Endodermal cell (in vitro differentiated cells): ENCODE results near the gene SUSD3. TPM values are rescaled to one million over a fixed set of nuclear protein-coding genes. Genes with fewer than 3 reads are reported as not detected.

ENCODE experiments used
- DNase-seq: peaks from one replicate; pipeline ENCODE4 v3.0.0-alpha.2; 2017
- H3K27ac ChIP-seq: 2 replicates; pipeline ENCODE4 v1.5.1; 2013; ENCODE audit warnings: mild to moderate bottlenecking, low read depth, low read length, moderate library complexity
- H3K27me3 ChIP-seq: 2 replicates; pipeline ENCODE4 v1.6.1; 2013; ENCODE audit warnings: mild to moderate bottlenecking, low read length, moderate library complexity; ENCODE audit not compliant: insufficient read depth, control insufficient read depth, poor library complexity, severe bottlenecking
- H3K36me3 ChIP-seq: 2 replicates; pipeline ENCODE4 v1.7.0; 2013; ENCODE audit warnings: mild to moderate bottlenecking, low read length, moderate library complexity; ENCODE audit not compliant: control insufficient read depth, insufficient read depth
- H3K4me1 ChIP-seq: one replicate; pipeline ENCODE4 v1.7.0; 2013; ENCODE audit warnings: low read length; ENCODE audit not compliant: control insufficient read depth, insufficient read depth
- H3K4me3 ChIP-seq: 2 replicates; pipeline ENCODE4 v1.5.1; 2013; ENCODE audit warnings: mild to moderate bottlenecking, low read length, moderate library complexity
- H3K9ac ChIP-seq: 2 replicates; pipeline ENCODE4 v1.6.1; 2013; ENCODE audit warnings: mild to moderate bottlenecking, low read length, moderate library complexity; ENCODE audit not compliant: poor library complexity, severe bottlenecking; ENCODE audit errors: extremely low read depth
- H3K9me3 ChIP-seq: 2 replicates; pipeline ENCODE4 v1.6.1; 2013; ENCODE audit warnings: mild to moderate bottlenecking, low read length, moderate library complexity; ENCODE audit not compliant: control insufficient read depth
- H3K27ac Mint-ChIP-seq: 2 replicates; pipeline ENCODE4 v1.8.0; 2020; ENCODE audit warnings: mixed read lengths
- H3K27me3 Mint-ChIP-seq: 2 replicates; pipeline ENCODE4 v1.8.0; 2021; ENCODE audit warnings: mild to moderate bottlenecking, mixed read lengths; ENCODE audit not compliant: insufficient read depth
- H3K36me3 Mint-ChIP-seq: 2 replicates; pipeline ENCODE4 v1.8.0; 2020; ENCODE audit warnings: low read depth, mixed read lengths
- H3K4me1 Mint-ChIP-seq: 2 replicates; pipeline ENCODE4 v1.8.0; 2020; ENCODE audit warnings: mixed read lengths
- H3K4me3 Mint-ChIP-seq: 2 replicates; pipeline ENCODE4 v1.8.0; 2020; ENCODE audit warnings: mild to moderate bottlenecking, moderate library complexity, mixed read lengths
- H3K9me3 Mint-ChIP-seq: 2 replicates; pipeline ENCODE4 v1.8.0; 2020; ENCODE audit warnings: mild to moderate bottlenecking, mixed read lengths
- WGBS, 2 experiments: methylation state at CpG; one replicate each; pipeline versions ENCODE4 v1.1.5 to v1.1.7; 2013; ENCODE audit warnings: missing lambda C conversion rate in 2 of 2, mixed read lengths in 1 of 2; ENCODE audit not compliant: insufficient coverage in 1 of 2, insufficient read length in 1 of 2; 5-methylcytosine and 5-hydroxymethylcytosine counted together
- total RNA-seq, 2 donors: library from RNA; stranded (reverse); fragmentation: NEBNext Ultra II Directional in 1 of 2; extraction: Animal tissue kit (Norgen Biotek cat#: 25700) in 1 of 2; gene quantifications; 2 replicates in 1 of 2; 3 replicates in 1 of 2; pipeline ENCODE4 v1.2.1, GENCODE V29; 2021
- TF ChIP-seq, protein P1 (sequence below): fragments of 200-600 bp; sonication (generic); conservative IDR thresholded peaks from 2 replicates; pipeline ENCODE4 v1.5.0; 2021; ENCODE audit warnings: antibody characterized with exemption, mild to moderate bottlenecking

Gene SUSD3
- total RNA-seq, 2 donors from 2014 or later = 5.1 to 5.9 TPM

DNA sequence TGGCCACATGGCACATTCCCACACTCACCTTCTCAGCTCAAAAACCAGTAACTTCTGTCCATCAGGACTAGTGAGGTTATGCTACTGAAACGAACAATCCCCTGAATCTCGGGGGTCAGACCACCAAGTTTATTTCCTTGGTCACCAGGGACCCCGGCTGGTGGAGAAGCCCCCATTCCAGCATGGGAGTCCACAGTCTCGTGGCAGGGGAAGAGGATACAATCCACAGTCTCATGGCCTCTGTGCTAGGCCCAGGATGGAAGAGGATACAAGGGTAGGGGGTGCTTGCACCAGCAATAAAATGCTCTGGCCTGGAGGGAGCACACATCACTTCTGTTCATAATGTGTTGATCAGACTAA, 30.1 kb downstream of the SUSD3 start:
- Mint-ChIP-seq H3K4me1 (no peaks in the 10 kb centered on the region), H3K27me3 (no peaks in the 10 kb centered on the region), H3K36me3 (peaks cover 11% of the 10 kb centered on the region), H3K27ac (no peak overlapping the region), H3K4me3 (no peak overlapping the region), H3K9me3 (peaks cover 7% of the 10 kb centered on the region)
- peaks cover 4% of the 10 kb centered on the region for H3K9me3 ChIP-seq
- no peaks in the 10 kb centered on the region for H3K4me1 ChIP-seq
- H3K4me3 ChIP-seq = no peak overlapping the region
- H3K27me3 ChIP-seq = no peaks in the 10 kb centered on the region
- TF ChIP-seq, protein P1, sequence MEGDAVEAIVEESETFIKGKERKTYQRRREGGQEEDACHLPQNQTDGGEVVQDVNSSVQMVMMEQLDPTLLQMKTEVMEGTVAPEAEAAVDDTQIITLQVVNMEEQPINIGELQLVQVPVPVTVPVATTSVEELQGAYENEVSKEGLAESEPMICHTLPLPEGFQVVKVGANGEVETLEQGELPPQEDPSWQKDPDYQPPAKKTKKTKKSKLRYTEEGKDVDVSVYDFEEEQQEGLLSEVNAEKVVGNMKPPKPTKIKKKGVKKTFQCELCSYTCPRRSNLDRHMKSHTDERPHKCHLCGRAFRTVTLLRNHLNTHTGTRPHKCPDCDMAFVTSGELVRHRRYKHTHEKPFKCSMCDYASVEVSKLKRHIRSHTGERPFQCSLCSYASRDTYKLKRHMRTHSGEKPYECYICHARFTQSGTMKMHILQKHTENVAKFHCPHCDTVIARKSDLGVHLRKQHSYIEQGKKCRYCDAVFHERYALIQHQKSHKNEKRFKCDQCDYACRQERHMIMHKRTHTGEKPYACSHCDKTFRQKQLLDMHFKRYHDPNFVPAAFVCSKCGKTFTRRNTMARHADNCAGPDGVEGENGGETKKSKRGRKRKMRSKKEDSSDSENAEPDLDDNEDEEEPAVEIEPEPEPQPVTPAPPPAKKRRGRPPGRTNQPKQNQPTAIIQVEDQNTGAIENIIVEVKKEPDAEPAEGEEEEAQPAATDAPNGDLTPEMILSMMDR = no peak
- no peak overlapping the region for H3K9ac ChIP-seq
- H3K27ac ChIP-seq = no peak overlapping the region
- WGBS, 2 experiments = 89 to 100% methylated on average over 3 to 4 of the region's 4 CpGs
- H3K36me3 ChIP-seq = no peaks in the 10 kb centered on the region
- peak; percentile 24 for DNase-seq

DNA sequence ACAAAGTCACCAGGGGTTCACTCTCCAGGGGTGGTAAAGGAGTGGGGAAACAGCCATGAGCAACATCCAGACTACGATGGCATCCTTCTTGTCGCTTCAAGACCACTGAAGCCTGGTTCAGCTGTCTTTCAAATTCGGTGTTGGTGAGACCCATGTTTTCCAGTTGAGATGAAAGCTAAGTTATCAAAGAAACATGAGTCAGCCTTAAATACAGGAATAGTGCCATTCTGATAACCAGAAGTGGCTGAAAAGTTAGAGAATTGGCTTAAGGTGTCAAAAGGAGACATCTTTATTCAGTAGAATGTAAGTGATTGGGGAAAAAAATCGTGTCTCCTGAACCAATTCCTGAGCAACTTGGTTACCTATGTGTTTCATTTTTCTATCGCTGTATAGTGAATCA, 30.5 kb downstream of the SUSD3 start:
- Histone ChIP-seq H3K27me3 (no peaks in the 10 kb centered on the region), H3K27ac (no peak overlapping the region), H3K4me1 (no peaks in the 10 kb centered on the region), H3K36me3 (no peaks in the 10 kb centered on the region), H3K4me3 (no peak overlapping the region), H3K9ac (no peak overlapping the region), H3K9me3 (peaks cover 4% of the 10 kb centered on the region)
- Mint-ChIP-seq H3K36me3 (peaks cover 11% of the 10 kb centered on the region), H3K27ac (no peak overlapping the region), H3K4me1 (no peaks in the 10 kb centered on the region), H3K27me3 (no peaks in the 10 kb centered on the region), H3K4me3 (no peak overlapping the region), H3K9me3 (peaks cover 7% of the 10 kb centered on the region)
- no peak for DNase-seq
- 89 to 96% methylated on average over 5 of the region's 5 CpGs for WGBS, 2 experiments
- TF ChIP-seq, protein P1 = no peak

DNA sequence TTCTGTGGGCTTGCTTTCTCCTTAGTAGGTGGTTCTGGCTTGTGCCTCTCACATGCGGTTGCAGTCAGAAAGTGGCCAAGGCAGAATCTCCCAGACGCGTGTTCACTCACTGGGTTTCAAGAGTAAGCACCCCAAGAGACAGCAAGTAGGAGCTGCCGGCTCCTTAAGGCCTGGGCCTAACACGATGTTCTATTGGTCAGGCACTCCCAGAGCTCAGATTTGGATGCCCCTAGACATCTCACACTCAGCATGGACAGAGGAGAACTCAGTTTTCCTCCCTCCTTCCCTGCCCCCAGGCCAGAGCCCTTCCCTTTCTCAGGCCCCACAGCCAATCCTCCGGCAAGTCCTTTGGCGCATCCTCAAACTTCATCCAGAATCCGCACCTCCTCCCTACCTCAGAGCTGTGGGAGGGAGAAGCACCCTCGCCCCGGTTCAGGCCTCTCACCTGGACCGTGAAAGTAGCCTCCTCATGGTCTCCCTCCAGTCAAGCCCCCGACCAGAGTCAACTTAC, 31.0 kb downstream of the SUSD3 start:
- H3K36me3 Mint-ChIP-seq = peaks cover 11% of the 10 kb centered on the region
- peaks cover 7% of the 10 kb centered on the region for H3K9me3 Mint-ChIP-seq
- no peaks in the 10 kb centered on the region for H3K36me3 ChIP-seq
- no peaks in the 10 kb centered on the region for H3K27me3 ChIP-seq
- WGBS, 2 experiments = 91 to 93% methylated on average over 7 to 12 of the region's 12 CpGs
- no peak overlapping the region for H3K4me3 Mint-ChIP-seq
- no peak overlapping the region for H3K27ac ChIP-seq
- peaks cover 4% of the 10 kb centered on the region for H3K9me3 ChIP-seq
- H3K4me1 ChIP-seq = no peaks in the 10 kb centered on the region
- H3K4me3 ChIP-seq = no peak overlapping the region
- TF ChIP-seq, protein P1 = no peak
- no peaks in the 10 kb centered on the region for H3K4me1 Mint-ChIP-seq
- no peak overlapping the region for H3K9ac ChIP-seq
- DNase-seq = peak; percentile 45
- H3K27me3 Mint-ChIP-seq = no peaks in the 10 kb centered on the region
- no peak overlapping the region for H3K27ac Mint-ChIP-seq
